OCI-LY3 (cell line): ENCODE data around the gene SHC4.

Experiments used
- EZH2phosphoT487 ChIP-seq: fragments of 200-600 bp; shearing (Covaris generic); IDR thresholded peaks from 2 replicates; pipeline ENCODE4 v1.6.1; 2018; ENCODE audit warnings: antibody characterized with exemption, mixed run types, low read depth
- TF ChIP-seq, protein P1 (sequence below): fragments of 200-600, 300-600 bp; sonication (generic); IDR thresholded peaks from 2 replicates; pipeline ENCODE4 v1.5.1; 2014; ENCODE audit warnings: antibody characterized with exemption, low read length, low read depth

DNA sequence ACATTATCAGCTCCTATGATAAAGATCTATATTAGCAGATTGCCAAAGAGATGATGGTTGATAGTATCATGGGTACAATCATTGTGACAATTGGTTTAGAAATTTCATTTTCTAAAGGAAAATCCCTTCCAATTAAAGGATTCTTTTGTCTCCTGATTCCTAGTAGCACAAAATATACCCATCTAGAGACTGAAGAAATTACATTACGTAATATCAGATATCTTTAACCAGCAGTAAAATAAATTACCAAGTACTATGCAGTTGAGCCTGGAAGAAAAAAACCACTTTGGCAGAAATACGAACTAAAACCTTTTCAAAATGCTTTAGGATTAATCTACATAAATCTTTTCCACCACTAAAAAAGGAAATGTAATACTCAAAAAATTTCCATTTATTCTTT lies 35.6 kb upstream of the SHC4 start:
- TF ChIP-seq, protein P1, sequence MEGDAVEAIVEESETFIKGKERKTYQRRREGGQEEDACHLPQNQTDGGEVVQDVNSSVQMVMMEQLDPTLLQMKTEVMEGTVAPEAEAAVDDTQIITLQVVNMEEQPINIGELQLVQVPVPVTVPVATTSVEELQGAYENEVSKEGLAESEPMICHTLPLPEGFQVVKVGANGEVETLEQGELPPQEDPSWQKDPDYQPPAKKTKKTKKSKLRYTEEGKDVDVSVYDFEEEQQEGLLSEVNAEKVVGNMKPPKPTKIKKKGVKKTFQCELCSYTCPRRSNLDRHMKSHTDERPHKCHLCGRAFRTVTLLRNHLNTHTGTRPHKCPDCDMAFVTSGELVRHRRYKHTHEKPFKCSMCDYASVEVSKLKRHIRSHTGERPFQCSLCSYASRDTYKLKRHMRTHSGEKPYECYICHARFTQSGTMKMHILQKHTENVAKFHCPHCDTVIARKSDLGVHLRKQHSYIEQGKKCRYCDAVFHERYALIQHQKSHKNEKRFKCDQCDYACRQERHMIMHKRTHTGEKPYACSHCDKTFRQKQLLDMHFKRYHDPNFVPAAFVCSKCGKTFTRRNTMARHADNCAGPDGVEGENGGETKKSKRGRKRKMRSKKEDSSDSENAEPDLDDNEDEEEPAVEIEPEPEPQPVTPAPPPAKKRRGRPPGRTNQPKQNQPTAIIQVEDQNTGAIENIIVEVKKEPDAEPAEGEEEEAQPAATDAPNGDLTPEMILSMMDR, result no peak
- no peak for TF ChIP-seq EZH2phosphoT487
